SIG-M5 treated with dmso at 0.1 percent for 504 hours (cell line): Measurements from ENCODE around the gene STYK1.
"Not testable (repeated sequence)": the region's sequence is repeated elsewhere in the genome, so short reads cannot be mapped to it uniquely, and the experiment has no call there.

ENCODE experiments used
- DNase-seq: peaks from one replicate; lab custom pipeline; 2025; ENCODE audit not compliant: unreplicated experiment; lab: John Stamatoyannopoulos, UW

Gene STYK1

GRCh38 chr12:10623131-10623530, 50.7 kb downstream of the STYK1 start:
- DNase-seq = no peak

GRCh38 chr12:10621278-10621677, 52.6 kb downstream of the STYK1 start:
- DNase-seq = no peak

GRCh38 chr12:10620078-10620779, 53.6 kb downstream of the STYK1 start:
- DNase-seq = no peak

GRCh38 chr12:10618338-10618987, 55.4 kb downstream of the STYK1 start:
- no peak for DNase-seq

- DNase-seq = no peak
Observed at GRCh38 chr12:10617863-10618262, 56.0 kb downstream of the STYK1 start.

GRCh38 chr12:10615532-10615931, 58.3 kb downstream of the STYK1 start:
- peak; percentile 3 for DNase-seq

- DNase-seq = no peak
Observed at GRCh38 chr12:10614056-10614370, 59.8 kb downstream of the STYK1 start.

- peak; percentile 91 for DNase-seq
Observed at GRCh38 chr12:10613349-10614055, 60.4 kb downstream of the STYK1 start, which contains the start of gene MAGOHB. Gene MAGOHB (minus strand): TSS chr12:10613609. CDS start chr12:10613532, 77 bp downstream.

- peak; percentile 57 for DNase-seq
Observed at GRCh38 chr12:10612984-10613348, 60.9 kb downstream of the STYK1 start.

- DNase-seq = no peak
Observed at GRCh38 chr12:10612110-10612509, 61.7 kb downstream of the STYK1 start.

- not testable (repeated sequence) for DNase-seq
Observed at GRCh38 chr12:10611258-10611657, 62.6 kb downstream of the STYK1 start.

GRCh38 chr12:10610188-10610587, 63.7 kb downstream of the STYK1 start:
- no peak for DNase-seq

- DNase-seq = peak; percentile 9
Observed at GRCh38 chr12:10607885-10608458, 65.9 kb downstream of the STYK1 start.

GRCh38 chr12:10601860-10602259, 72.0 kb downstream of the STYK1 start:
- no peak for DNase-seq

- DNase-seq = no peak
Observed at GRCh38 chr12:10600988-10601387, 72.9 kb downstream of the STYK1 start.

- DNase-seq = no peak
Observed at GRCh38 chr12:10595881-10596280, 78.0 kb downstream of the STYK1 start.

- no peak for DNase-seq
Observed at GRCh38 chr12:10590966-10591365, 82.9 kb downstream of the STYK1 start.

GRCh38 chr12:10584415-10584814, 89.4 kb downstream of the STYK1 start:
- DNase-seq = no peak

GRCh38 chr12:10582704-10583103, 91.1 kb downstream of the STYK1 start:
- no peak for DNase-seq

- DNase-seq = not testable (repeated sequence)
Observed at GRCh38 chr12:10582133-10582532, 91.7 kb downstream of the STYK1 start.

- no peak for DNase-seq
Observed at GRCh38 chr12:10574307-10574706, 99.5 kb downstream of the STYK1 start.

GRCh38 chr12:10572021-10572490, 101.8 kb downstream of the STYK1 start:
- not testable (repeated sequence) for DNase-seq
